ENCODE data around the gene FYB1.

The FYB1 gene

DNA sequence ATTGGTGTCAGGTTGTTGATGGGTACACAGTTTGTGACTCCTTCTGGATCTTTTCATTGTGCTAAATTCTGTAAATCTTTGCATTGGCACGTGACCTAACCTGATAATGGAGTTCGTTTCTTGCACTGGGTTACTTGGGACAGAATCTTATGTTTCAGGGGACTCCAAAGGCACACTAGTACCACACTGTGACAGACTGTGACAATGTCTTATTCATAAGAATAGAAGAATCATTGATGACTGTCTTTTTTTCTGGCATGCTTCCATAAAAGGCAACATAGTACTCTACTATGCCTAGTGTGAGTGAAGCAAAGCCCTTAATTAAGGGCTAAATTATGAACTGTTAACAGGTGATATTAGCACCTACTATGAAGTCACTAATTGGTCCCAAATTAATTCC is 109.8 kb downstream of the FYB1 start:
- H3K9me3 ChIP-seq (ENCODE audit: insufficient read depth, low read depth, low read length) = no peaks in the 10 kb centered on the region
- no peaks in the 10 kb centered on the region for H3K27me3 ChIP-seq (ENCODE audit: insufficient read depth, low read length)
- no peak overlapping the region for H3K4me3 ChIP-seq (ENCODE audit: low read length)
- WGBS = 95% methylated on average over 2 of the region's 2 CpGs
- H3K36me3 ChIP-seq (ENCODE audit: insufficient read depth, low read length) = no peaks in the 10 kb centered on the region
- no peaks in the 10 kb centered on the region for H3K4me1 ChIP-seq (ENCODE audit: insufficient read depth, low read length)
- no peak overlapping the region for H3K27ac ChIP-seq (ENCODE audit: low read depth, low read length)
- H3K9ac ChIP-seq (ENCODE audit: low read depth, low read length) = no peak overlapping the region

DNA sequence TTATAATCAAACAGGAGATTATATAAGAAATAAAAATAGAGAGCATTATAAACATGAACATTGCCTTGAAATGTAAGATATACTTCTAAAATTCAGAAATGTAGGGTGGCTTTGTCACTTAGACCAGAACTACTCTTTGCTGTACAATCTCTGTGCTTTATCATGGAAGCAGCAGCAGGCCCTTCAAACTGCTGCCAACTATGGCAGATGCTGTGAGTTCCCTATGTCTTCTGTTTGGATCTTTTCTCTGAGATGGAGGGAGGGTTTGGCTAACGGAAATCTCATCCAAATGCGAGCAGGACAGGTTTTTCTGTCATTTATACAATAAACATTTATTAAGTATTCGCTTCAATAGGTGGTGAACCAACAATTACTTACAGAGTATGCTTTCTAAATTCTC is 110.4 kb downstream of the FYB1 start:
- H3K36me3 ChIP-seq (ENCODE audit: insufficient read depth, low read length) = no peaks in the 10 kb centered on the region
- no peak overlapping the region for H3K27ac ChIP-seq (ENCODE audit: low read depth, low read length)
- 100% methylated on average over 2 of the region's 3 CpGs for WGBS
- no peaks in the 10 kb centered on the region for H3K9me3 ChIP-seq (ENCODE audit: insufficient read depth, low read depth, low read length)
- H3K4me1 ChIP-seq (ENCODE audit: insufficient read depth, low read length) = no peaks in the 10 kb centered on the region
- H3K9ac ChIP-seq (ENCODE audit: low read depth, low read length) = no peak overlapping the region
- no peak overlapping the region for H3K4me3 ChIP-seq (ENCODE audit: low read length)
- no peaks in the 10 kb centered on the region for H3K27me3 ChIP-seq (ENCODE audit: insufficient read depth, low read length)

DNA sequence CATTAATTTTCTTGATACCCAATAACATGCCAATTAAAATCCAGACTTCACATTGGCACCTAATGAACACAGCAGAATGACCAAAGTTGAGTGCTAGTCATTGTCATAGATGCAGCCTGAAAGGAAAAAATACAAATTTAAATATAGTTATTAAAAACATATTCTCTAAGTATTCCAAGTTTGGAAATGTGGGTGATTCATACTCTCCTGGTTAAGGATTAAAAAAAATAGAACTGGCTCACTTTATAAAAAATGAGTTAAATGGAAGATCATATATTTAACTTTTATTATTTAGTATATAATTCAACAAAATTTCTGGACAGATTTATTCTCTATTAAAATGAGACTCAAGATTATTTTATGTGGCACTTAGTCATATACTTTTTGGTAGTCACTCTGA is 112.0 kb downstream of the FYB1 start:
- Histone ChIP-seq H3K4me3 (ENCODE audit: low read length) (no peak overlapping the region), H3K4me1 (ENCODE audit: insufficient read depth, low read length) (no peaks in the 10 kb centered on the region), H3K36me3 (ENCODE audit: insufficient read depth, low read length) (no peaks in the 10 kb centered on the region), H3K27me3 (ENCODE audit: insufficient read depth, low read length) (no peaks in the 10 kb centered on the region), H3K9me3 (ENCODE audit: insufficient read depth, low read depth, low read length) (no peaks in the 10 kb centered on the region), H3K27ac (ENCODE audit: low read depth, low read length) (no peak overlapping the region), H3K9ac (ENCODE audit: low read depth, low read length) (no peak overlapping the region)

- H3K4me3 ChIP-seq (ENCODE audit: low read length) = no peak overlapping the region
- H3K27me3 ChIP-seq (ENCODE audit: insufficient read depth, low read length) = no peaks in the 10 kb centered on the region
- no peak overlapping the region for H3K27ac ChIP-seq (ENCODE audit: low read depth, low read length)
- no peaks in the 10 kb centered on the region for H3K36me3 ChIP-seq (ENCODE audit: insufficient read depth, low read length)
- no peak overlapping the region for H3K9ac ChIP-seq (ENCODE audit: low read depth, low read length)
- H3K4me1 ChIP-seq (ENCODE audit: insufficient read depth, low read length) = no peaks in the 10 kb centered on the region
- no CpG with 5 or more reads among the region's 1 CpG for WGBS
- no peaks in the 10 kb centered on the region for H3K9me3 ChIP-seq (ENCODE audit: insufficient read depth, low read depth, low read length)
Observed at GRCh38 chr5:39106322-39106721, 113.0 kb downstream of the FYB1 start.

GRCh38 chr5:39104221-39104620 is 115.1 kb downstream of the FYB1 start:
- no peak overlapping the region for H3K27ac ChIP-seq (ENCODE audit: low read depth, low read length)

DNA sequence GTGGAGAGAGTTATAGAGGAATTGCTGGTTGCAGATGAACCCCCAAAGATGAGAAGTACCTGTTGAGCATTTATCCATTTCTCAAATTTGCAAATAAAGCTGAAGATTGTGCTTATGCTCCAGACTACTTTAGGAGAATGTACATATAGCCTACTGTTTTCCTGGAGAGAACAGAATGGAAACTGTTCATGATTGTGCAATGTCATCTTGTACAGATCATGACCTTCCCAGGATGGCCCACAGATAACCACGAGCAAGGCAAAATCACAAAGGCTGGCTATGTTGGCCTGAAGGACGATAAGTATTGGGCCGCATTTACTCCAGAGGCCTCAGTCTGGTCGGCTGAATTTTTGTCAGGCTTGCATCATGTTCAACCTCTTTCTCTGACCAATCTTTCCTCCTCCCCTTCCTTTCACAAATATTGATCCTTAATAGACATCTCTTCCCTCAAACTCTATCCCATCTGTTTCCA is 116.6 kb downstream of the FYB1 start:
- Histone ChIP-seq H3K9me3 (ENCODE audit: insufficient read depth, low read depth, low read length) (no peaks in the 10 kb centered on the region), H3K27ac (ENCODE audit: low read depth, low read length) (no peak overlapping the region)
- 95% methylated on average over 4 of the region's 4 CpGs for WGBS

More at GRCh38 chr5:39104221-39104620, 115.1 kb downstream of the FYB1 start:
- no peaks in the 10 kb centered on the region for H3K36me3 ChIP-seq (ENCODE audit: insufficient read depth, low read length)
- no peaks in the 10 kb centered on the region for H3K27me3 ChIP-seq (ENCODE audit: insufficient read depth, low read length)
- no peak overlapping the region for H3K4me3 ChIP-seq (ENCODE audit: low read length)
- 82% methylated on average over 1 of the region's 1 CpG for WGBS
- no peaks in the 10 kb centered on the region for H3K9me3 ChIP-seq (ENCODE audit: insufficient read depth, low read depth, low read length)
- H3K9ac ChIP-seq (ENCODE audit: low read depth, low read length) = no peak overlapping the region
- H3K4me1 ChIP-seq (ENCODE audit: insufficient read depth, low read length) = no peaks in the 10 kb centered on the region

DNA sequence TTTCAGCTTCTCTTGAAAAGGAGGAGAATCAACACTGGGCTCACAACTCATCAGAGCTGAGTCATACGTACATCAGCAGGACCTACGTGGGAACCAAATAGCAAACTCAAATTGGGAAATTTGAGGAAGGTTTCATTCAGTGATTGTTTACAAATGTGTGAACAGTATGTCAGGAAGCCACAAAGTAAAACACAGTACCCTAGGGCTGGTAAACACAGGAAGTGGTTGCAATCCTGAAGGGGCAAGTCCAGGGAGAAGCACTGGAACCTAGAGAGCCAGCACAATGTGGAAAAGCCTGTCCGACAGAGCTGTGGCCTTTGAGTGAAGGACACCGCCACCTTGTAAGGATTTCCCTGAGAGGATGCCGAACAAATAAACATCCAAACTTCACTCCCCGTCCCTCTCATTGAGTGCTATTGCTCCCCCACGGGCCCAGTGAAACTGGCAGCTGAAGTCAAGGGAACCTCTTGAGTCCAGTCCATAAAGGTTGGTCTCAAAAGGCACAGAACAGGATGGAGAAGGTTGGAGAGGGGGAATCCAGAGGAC is 118.4 kb downstream of the FYB1 start:
- Histone ChIP-seq H3K9ac (ENCODE audit: low read depth, low read length) (no peak overlapping the region), H3K9me3 (ENCODE audit: insufficient read depth, low read depth, low read length) (no peaks in the 10 kb centered on the region), H3K4me1 (ENCODE audit: insufficient read depth, low read length) (no peaks in the 10 kb centered on the region), H3K27ac (ENCODE audit: low read depth, low read length) (no peak overlapping the region), H3K36me3 (ENCODE audit: insufficient read depth, low read length) (no peaks in the 10 kb centered on the region), H3K4me3 (ENCODE audit: low read length) (no peak overlapping the region), H3K27me3 (ENCODE audit: insufficient read depth, low read length) (no peaks in the 10 kb centered on the region)
- 90% methylated on average over 7 of the region's 7 CpGs for WGBS

More for the DNA sequence above, 116.6 kb downstream of the FYB1 start:
- no peaks in the 10 kb centered on the region for H3K4me1 ChIP-seq (ENCODE audit: insufficient read depth, low read length)
- no peak overlapping the region for H3K4me3 ChIP-seq (ENCODE audit: low read length)
- H3K36me3 ChIP-seq (ENCODE audit: insufficient read depth, low read length) = no peaks in the 10 kb centered on the region
- H3K9ac ChIP-seq (ENCODE audit: low read depth, low read length) = no peak overlapping the region
- no peaks in the 10 kb centered on the region for H3K27me3 ChIP-seq (ENCODE audit: insufficient read depth, low read length)

DNA sequence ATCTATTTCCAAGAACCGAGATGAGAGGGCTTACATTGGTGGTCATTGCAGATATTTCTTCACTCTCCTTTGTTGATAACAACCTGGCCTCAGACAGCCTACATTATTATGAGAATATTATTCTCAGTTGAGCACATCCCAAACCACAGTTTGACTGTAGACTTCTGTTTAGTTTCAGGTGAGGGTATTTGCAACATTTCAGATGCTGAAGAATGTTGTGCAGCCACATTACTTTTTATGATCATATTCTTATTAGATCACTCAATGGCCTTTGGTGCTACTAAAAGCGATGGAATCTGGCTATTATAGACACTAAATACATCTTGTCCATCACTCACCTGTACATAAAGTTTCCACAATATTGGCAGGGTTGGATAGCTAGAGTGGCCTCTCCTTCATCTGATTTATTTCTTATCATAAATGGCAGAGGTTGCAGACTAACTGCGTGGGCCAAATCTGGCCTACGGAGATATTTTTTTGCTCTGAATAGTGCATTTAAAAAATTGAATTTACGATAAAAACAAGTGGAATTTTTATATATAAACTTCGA is 119.0 kb downstream of the FYB1 start:
- H3K9ac ChIP-seq (ENCODE audit: low read depth, low read length) = no peak overlapping the region
- H3K27me3 ChIP-seq (ENCODE audit: insufficient read depth, low read length) = no peaks in the 10 kb centered on the region
- no peak overlapping the region for H3K4me3 ChIP-seq (ENCODE audit: low read length)
- 93% methylated on average over 6 of the region's 6 CpGs for WGBS
- H3K9me3 ChIP-seq (ENCODE audit: insufficient read depth, low read depth, low read length) = no peaks in the 10 kb centered on the region
- H3K4me1 ChIP-seq (ENCODE audit: insufficient read depth, low read length) = no peaks in the 10 kb centered on the region
- H3K36me3 ChIP-seq (ENCODE audit: insufficient read depth, low read length) = no peaks in the 10 kb centered on the region
- no peak overlapping the region for H3K27ac ChIP-seq (ENCODE audit: low read depth, low read length)

DNA sequence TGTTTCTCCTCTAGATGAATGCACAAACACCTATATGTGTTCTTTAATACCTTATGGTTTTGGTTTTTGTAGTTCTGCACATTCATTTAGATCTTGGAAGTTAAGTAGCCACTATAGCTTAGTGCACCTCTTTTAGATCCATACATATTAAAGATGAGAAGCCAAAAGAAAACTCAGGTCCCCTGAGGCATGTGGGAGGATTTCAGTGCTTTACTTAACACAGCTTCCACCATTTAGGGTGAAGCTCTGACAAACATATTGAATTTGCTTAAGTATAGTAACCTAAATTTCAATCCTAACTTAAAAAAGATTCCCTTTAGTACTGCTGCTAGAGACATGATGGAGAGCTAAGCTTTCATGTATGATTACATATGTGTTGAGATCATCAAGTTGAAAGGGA is 119.5 kb downstream of the FYB1 start:
- H3K4me3 ChIP-seq (ENCODE audit: low read length) = no peak overlapping the region
- no peaks in the 10 kb centered on the region for H3K36me3 ChIP-seq (ENCODE audit: insufficient read depth, low read length)
- no peaks in the 10 kb centered on the region for H3K27me3 ChIP-seq (ENCODE audit: insufficient read depth, low read length)
- H3K9me3 ChIP-seq (ENCODE audit: insufficient read depth, low read depth, low read length) = no peaks in the 10 kb centered on the region
- no peaks in the 10 kb centered on the region for H3K4me1 ChIP-seq (ENCODE audit: insufficient read depth, low read length)
- H3K9ac ChIP-seq (ENCODE audit: low read depth, low read length) = no peak overlapping the region
- H3K27ac ChIP-seq (ENCODE audit: low read depth, low read length) = no peak overlapping the region

- Histone ChIP-seq H3K4me1 (ENCODE audit: insufficient read depth, low read length) (no peaks in the 10 kb centered on the region), H3K9me3 (ENCODE audit: insufficient read depth, low read depth, low read length) (no peaks in the 10 kb centered on the region), H3K27me3 (ENCODE audit: insufficient read depth, low read length) (no peaks in the 10 kb centered on the region), H3K36me3 (ENCODE audit: insufficient read depth, low read length) (no peaks in the 10 kb centered on the region), H3K9ac (ENCODE audit: low read depth, low read length) (no peak overlapping the region), H3K27ac (ENCODE audit: low read depth, low read length) (no peak overlapping the region), H3K4me3 (ENCODE audit: low read length) (no peak overlapping the region)
- no CpG with 5 or more reads among the region's 1 CpG for whole genome bisulfite sequencing
Observed at GRCh38 chr5:39093352-39093751, 126.0 kb downstream of the FYB1 start.

- no peak overlapping the region for H3K4me3 ChIP-seq (ENCODE audit: low read length)
- H3K4me1 ChIP-seq (ENCODE audit: insufficient read depth, low read length) = no peaks in the 10 kb centered on the region
- H3K9ac ChIP-seq (ENCODE audit: low read depth, low read length) = no peak overlapping the region
- H3K36me3 ChIP-seq (ENCODE audit: insufficient read depth, low read length) = no peaks in the 10 kb centered on the region
- no peaks in the 10 kb centered on the region for H3K27me3 ChIP-seq (ENCODE audit: insufficient read depth, low read length)
- no peaks in the 10 kb centered on the region for H3K9me3 ChIP-seq (ENCODE audit: insufficient read depth, low read depth, low read length)
- H3K27ac ChIP-seq (ENCODE audit: low read depth, low read length) = no peak overlapping the region
- 91% methylated on average over 4 of the region's 4 CpGs for WGBS
Observed at GRCh38 chr5:39092581-39093351, 126.6 kb downstream of the FYB1 start.

All from HUES64 (cell line).